Mesothelial cell of epicardium (in vitro differentiated cells): ENCODE data around the gene C1orf146. TPM values are rescaled to one million over a fixed set of nuclear protein-coding genes. Genes with fewer than 3 reads are reported as not detected.

Experiments
- DNase-seq, 2 experiments: peaks; one replicate each; pipeline ENCODE4 v3.0.0; 2021; ENCODE audit warnings: low spot score in 2 of 2; ENCODE audit not compliant: unreplicated experiment in 2 of 2
- H3K27ac Mint-ChIP-seq: 2 replicates; pipeline ENCODE4 v1.8.0; 2021; ENCODE audit warnings: mixed read lengths
- H3K27me3 Mint-ChIP-seq: 2 replicates; pipeline ENCODE4 v1.8.0; 2021; ENCODE audit warnings: low read depth, mixed read lengths
- H3K36me3 Mint-ChIP-seq: 2 replicates; pipeline ENCODE4 v1.8.0; 2021; ENCODE audit warnings: mixed read lengths
- H3K4me1 Mint-ChIP-seq: 2 replicates; pipeline ENCODE4 v1.8.0; 2021; ENCODE audit warnings: mixed read lengths
- H3K4me3 Mint-ChIP-seq: 2 replicates; pipeline ENCODE4 v1.8.0; 2021; ENCODE audit warnings: mild to moderate bottlenecking, moderate library complexity, mixed read lengths
- H3K9me3 Mint-ChIP-seq: 2 replicates; pipeline ENCODE4 v1.8.0; 2021; ENCODE audit warnings: mixed read lengths
- total RNA-seq: library from RNA; stranded (reverse); gene quantifications from 3 replicates; pipeline ENCODE4 v1.2.1, GENCODE V29; 2021
- TF ChIP-seq, protein P1 (sequence below): fragments of 200-600 bp; sonication (generic); IDR thresholded peaks from one replicate; pipeline ENCODE4 v1.5.0; 2021; ENCODE audit warnings: antibody characterized with exemption; ENCODE audit not compliant: unreplicated experiment

C1orf146 gene
- total RNA-seq, 1 donor from 2014 or later = not detected

- no peak overlapping the region for H3K4me3 Mint-ChIP-seq
- H3K27me3 Mint-ChIP-seq = no peaks in the 10 kb centered on the region
Observed at GRCh38 chr1:92188436-92189255, 29.1 kb upstream of the C1orf146 start.

GRCh38 chr1:92191726-92192125, 26.0 kb upstream of the C1orf146 start:
- no peak overlapping the region for H3K4me3 Mint-ChIP-seq
- TF ChIP-seq, protein P1, sequence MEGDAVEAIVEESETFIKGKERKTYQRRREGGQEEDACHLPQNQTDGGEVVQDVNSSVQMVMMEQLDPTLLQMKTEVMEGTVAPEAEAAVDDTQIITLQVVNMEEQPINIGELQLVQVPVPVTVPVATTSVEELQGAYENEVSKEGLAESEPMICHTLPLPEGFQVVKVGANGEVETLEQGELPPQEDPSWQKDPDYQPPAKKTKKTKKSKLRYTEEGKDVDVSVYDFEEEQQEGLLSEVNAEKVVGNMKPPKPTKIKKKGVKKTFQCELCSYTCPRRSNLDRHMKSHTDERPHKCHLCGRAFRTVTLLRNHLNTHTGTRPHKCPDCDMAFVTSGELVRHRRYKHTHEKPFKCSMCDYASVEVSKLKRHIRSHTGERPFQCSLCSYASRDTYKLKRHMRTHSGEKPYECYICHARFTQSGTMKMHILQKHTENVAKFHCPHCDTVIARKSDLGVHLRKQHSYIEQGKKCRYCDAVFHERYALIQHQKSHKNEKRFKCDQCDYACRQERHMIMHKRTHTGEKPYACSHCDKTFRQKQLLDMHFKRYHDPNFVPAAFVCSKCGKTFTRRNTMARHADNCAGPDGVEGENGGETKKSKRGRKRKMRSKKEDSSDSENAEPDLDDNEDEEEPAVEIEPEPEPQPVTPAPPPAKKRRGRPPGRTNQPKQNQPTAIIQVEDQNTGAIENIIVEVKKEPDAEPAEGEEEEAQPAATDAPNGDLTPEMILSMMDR = no peak
- DNase-seq = no peak
- no peaks in the 10 kb centered on the region for H3K27me3 Mint-ChIP-seq
- H3K36me3 Mint-ChIP-seq = no peaks in the 10 kb centered on the region
- H3K4me1 Mint-ChIP-seq = no peaks in the 10 kb centered on the region
- H3K27ac Mint-ChIP-seq = no peak overlapping the region
- no peaks in the 10 kb centered on the region for H3K9me3 Mint-ChIP-seq

More at GRCh38 chr1:92188436-92189255, 29.1 kb upstream of the C1orf146 start:
- TF ChIP-seq, protein P1 = no peak
- no peak overlapping the region for H3K27ac Mint-ChIP-seq
- H3K36me3 Mint-ChIP-seq = peaks cover 4% of the 10 kb centered on the region
- no peak for DNase-seq
- H3K9me3 Mint-ChIP-seq = no peaks in the 10 kb centered on the region
- H3K4me1 Mint-ChIP-seq = peaks cover 4% of the 10 kb centered on the region

DNA sequence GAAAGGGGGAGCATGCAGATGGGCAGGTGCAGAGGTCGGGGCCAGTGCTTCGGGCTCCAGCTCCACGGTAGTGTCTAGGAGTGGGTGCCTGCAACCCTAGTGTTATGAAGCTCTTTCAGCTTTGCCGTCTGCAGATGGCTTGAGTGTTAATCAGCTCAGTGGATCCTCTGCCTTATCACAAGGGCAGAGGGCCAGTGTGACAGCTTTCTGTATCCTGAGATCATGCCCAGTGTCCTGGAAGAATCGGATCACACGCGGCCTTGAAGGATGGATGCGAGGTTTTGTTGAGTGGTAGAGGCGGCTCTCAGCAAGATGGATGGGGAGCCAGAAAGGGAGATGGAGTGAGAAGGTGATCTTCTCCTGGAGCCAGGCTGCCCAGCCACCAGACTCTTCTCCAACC, 25.5 kb upstream of the C1orf146 start:
- H3K9me3 Mint-ChIP-seq = no peaks in the 10 kb centered on the region
- no peaks in the 10 kb centered on the region for H3K27me3 Mint-ChIP-seq

GRCh38 chr1:92194511-92194910, 23.2 kb upstream of the C1orf146 start:
- TF ChIP-seq, protein P1 = no peak
- H3K4me3 Mint-ChIP-seq = no peak overlapping the region
- no peaks in the 10 kb centered on the region for H3K36me3 Mint-ChIP-seq
- H3K4me1 Mint-ChIP-seq = no peaks in the 10 kb centered on the region
- DNase-seq = no peak
- H3K27ac Mint-ChIP-seq = no peak overlapping the region
- H3K9me3 Mint-ChIP-seq = no peaks in the 10 kb centered on the region
- H3K27me3 Mint-ChIP-seq = no peaks in the 10 kb centered on the region

More for the DNA sequence above, 25.5 kb upstream of the C1orf146 start:
- TF ChIP-seq, protein P1 = no peak
- Mint-ChIP-seq H3K36me3 (no peaks in the 10 kb centered on the region), H3K4me3 (no peak overlapping the region), H3K27ac (no peak overlapping the region), H3K4me1 (no peaks in the 10 kb centered on the region)
- no peak for DNase-seq

- H3K4me3 Mint-ChIP-seq = no peak overlapping the region
Observed at GRCh38 chr1:92201973-92202372, 15.7 kb upstream of the C1orf146 start.

More at GRCh38 chr1:92201973-92202372, 15.7 kb upstream of the C1orf146 start:
- TF ChIP-seq, protein P1 = no peak
- H3K27me3 Mint-ChIP-seq = no peaks in the 10 kb centered on the region
- H3K4me1 Mint-ChIP-seq = no peaks in the 10 kb centered on the region
- no peaks in the 10 kb centered on the region for H3K36me3 Mint-ChIP-seq
- no peak for DNase-seq
- H3K9me3 Mint-ChIP-seq = peaks cover 7% of the 10 kb centered on the region
- no peak overlapping the region for H3K27ac Mint-ChIP-seq
